GM23248 (cell line): ENCODE measurements around the gene CHST11.

ENCODE experiments used
- EZH2 ChIP-seq: fragments of 200-600 bp; sonication (generic); IDR thresholded peaks from 2 replicates; pipeline ENCODE4 v1.6.1; 2018; ENCODE audit warnings: antibody characterized with exemption, mild to moderate bottlenecking; ENCODE audit not compliant: insufficient read depth, poor library complexity, severe bottlenecking
- EZH2phosphoT487 ChIP-seq: fragments of 200-600 bp; sonication (generic); IDR thresholded peaks from 2 replicates; pipeline ENCODE4 v1.6.1; 2018; ENCODE audit warnings: antibody characterized with exemption, moderate library complexity, mild to moderate bottlenecking, low read depth; ENCODE audit not compliant: insufficient read depth

DNA sequence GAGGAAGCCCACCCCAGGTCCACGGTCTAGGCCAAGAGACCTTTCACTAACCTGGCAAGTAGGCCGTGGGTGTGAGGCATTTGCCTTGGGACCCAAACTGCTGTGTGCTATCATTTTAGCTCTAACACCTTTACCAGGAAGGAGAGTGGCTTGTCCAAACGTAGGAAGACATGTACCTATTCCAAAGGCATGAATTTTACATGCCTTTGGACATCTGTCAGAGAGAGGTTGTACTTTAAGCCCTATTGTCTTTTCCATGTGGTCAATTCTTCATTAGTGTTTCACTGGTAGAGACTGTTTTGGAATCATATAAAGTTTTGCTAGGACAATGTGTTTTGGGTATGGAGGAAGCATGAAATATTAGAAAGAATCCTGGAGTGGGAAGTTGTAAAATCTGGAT is 352.5 kb downstream of the CHST11 start:
- TF ChIP-seq EZH2 (no peak), EZH2phosphoT487 (no peak)
